Lung (tissue), 12 donors: ENCODE data around the gene ENPEP. TPM values are rescaled to one million over a fixed set of nuclear protein-coding genes. Genes with fewer than 3 reads are reported as not detected.

Experiments used
- ATAC-seq: fragments of 200-7000 bp; cut with Tn5 transposase; one replicate; pipeline ENCODE4 v1.9.1; 2020; ENCODE audit warnings: moderate number of reproducible peaks; ENCODE audit not compliant: insufficient read depth, low FRiP score
- DNase-seq, 3 donors: peaks; one replicate each; pipeline ENCODE4 v3.0.0-alpha.2; 2013 to 2017
- H3K27ac ChIP-seq, 2 donors: one replicate each; pipeline ENCODE4 v1.5.1; 2013; ENCODE audit warnings: mild to moderate bottlenecking in 2 of 2, moderate library complexity in 2 of 2, control low read depth in 1 of 2, inconsistent platforms in 1 of 2, low read depth in 1 of 2, low read length in 1 of 2
- H3K27me3 ChIP-seq, 3 donors: one replicate each; pipeline ENCODE4 v1.5.1; 2013; ENCODE audit warnings: low read length in 2 of 3; ENCODE audit not compliant: control insufficient read depth in 3 of 3, insufficient read depth in 3 of 3
- H3K36me3 ChIP-seq, 4 donors: one replicate each; pipeline ENCODE4 v1.5.1; 2013; ENCODE audit warnings: low read length in 4 of 4, mild to moderate bottlenecking in 1 of 4, moderate library complexity in 1 of 4; ENCODE audit not compliant: control insufficient read depth in 4 of 4, insufficient read depth in 4 of 4
- H3K4me1 ChIP-seq, 5 donors: one replicate each; pipeline ENCODE4 v1.5.1; 2013; ENCODE audit warnings: low read length in 5 of 5, mild to moderate bottlenecking in 2 of 5, moderate library complexity in 1 of 5; ENCODE audit not compliant: control insufficient read depth in 5 of 5, insufficient read depth in 5 of 5
- H3K4me3 ChIP-seq: one replicate; pipeline ENCODE4 v1.5.1; 2013; ENCODE audit warnings: mild to moderate bottlenecking, control low read depth, moderate library complexity
- H3K9ac ChIP-seq, 2 donors: one replicate each; pipeline ENCODE4 v1.5.1; 2013; ENCODE audit warnings: low read length in 2 of 2, control low read depth in 1 of 2; ENCODE audit not compliant: insufficient read depth in 1 of 2
- H3K9me3 ChIP-seq, 4 donors: one replicate each; pipeline ENCODE4 v1.5.1; 2013; ENCODE audit warnings: low read length in 3 of 4, mild to moderate bottlenecking in 1 of 4, moderate library complexity in 1 of 4; ENCODE audit not compliant: control insufficient read depth in 4 of 4, insufficient read depth in 3 of 4
- CTCF ChIP-seq: IDR thresholded peaks from 2 replicates; pipeline ENCODE4 v1.5.1; 2012; ENCODE audit warnings: mild to moderate bottlenecking; ENCODE audit errors: control extremely low read depth, extremely low read depth
- WGBS, 2 donors: extraction: QIAGEN DNeasy Blood & Tissue Kit; methylation state at CpG; one replicate each; pipeline ENCODE4 v1.1.7; 2013; 5-methylcytosine and 5-hydroxymethylcytosine counted together
- polyA plus RNA-seq, 2 donors: library from polyadenylated mRNA; stranded (reverse); fragments of 200-250 nt; gene quantifications; one replicate each; pipeline ENCODE4 v1.2.1, GENCODE V29; 2013
- total RNA-seq, 2 donors: library from RNA; depleted of rRNA in 1 of 2; stranded (reverse); fragments of >200 nt in 1 of 2; gene quantifications; one replicate each; pipeline ENCODE4 v1.2.1, GENCODE V29; 2014 to 2021
- donor health status: control.
- donor health status: control.
- donor health status: Bipolar disorder and iron deficiency.
- donor health status: healthy.
- donor health status: DM: yes; HTN: yes; CAD: no.

ENPEP gene
- total and polyA plus RNA-seq, 4 donors, result 1.0 to 26.3 (median 3.6) TPM

- H3K9ac ChIP-seq, result no peak overlapping the region
Observed at GRCh38 chr4:110595583-110595982, 119.6 kb downstream of the ENPEP start.

GRCh38 chr4:110596431-110596830 lies 120.5 kb downstream of the ENPEP start:
- TF ChIP-seq CTCF, result no peak
- ATAC-seq (no peak), DNase-seq (no peak)
- 88 to 91% methylated on average over 2 of the region's 2 CpGs for WGBS, 2 donors
- Histone ChIP-seq H3K9me3 (peaks cover 0 to 10% (median 4%) of the 10 kb centered on the region in 4 donors), H3K9ac (no peak overlapping the region), H3K27me3 (peaks cover 0 to 2% (median 0%) of the 10 kb centered on the region in 3 donors), H3K4me3 (no peak overlapping the region), H3K4me1 (no peaks in the 10 kb centered on the region), H3K27ac (no peak overlapping the region), H3K36me3 (no peaks in the 10 kb centered on the region)

More at GRCh38 chr4:110595583-110595982, 119.6 kb downstream of the ENPEP start:
- H3K36me3 ChIP-seq, result no peaks in the 10 kb centered on the region
- no peak for DNase-seq
- no peaks in the 10 kb centered on the region for H3K4me1 ChIP-seq
- 78 to 96% methylated on average over 1 of the region's 1 CpG for WGBS, 2 donors
- H3K4me3 ChIP-seq, result no peak overlapping the region
- peaks cover 0 to 4% (median 0%) of the 10 kb centered on the region in 3 donors for H3K27me3 ChIP-seq
- TF ChIP-seq CTCF, result no peak
- H3K27ac ChIP-seq, result no peak overlapping the region
- peaks cover 0 to 10% (median 4%) of the 10 kb centered on the region in 4 donors for H3K9me3 ChIP-seq
- ATAC-seq, result no peak

GRCh38 chr4:110597582-110597981 lies 121.6 kb downstream of the ENPEP start:
- DNase-seq, result no peak
- H3K4me1 ChIP-seq, result no peaks in the 10 kb centered on the region

More at GRCh38 chr4:110597582-110597981, 121.6 kb downstream of the ENPEP start:
- no peak for ATAC-seq
- Histone ChIP-seq H3K9me3 (peaks cover 0 to 10% (median 4%) of the 10 kb centered on the region in 4 donors), H3K27ac (no peak overlapping the region), H3K27me3 (peaks cover 0 to 2% (median 0%) of the 10 kb centered on the region in 3 donors), H3K9ac (no peak overlapping the region), H3K36me3 (no peaks in the 10 kb centered on the region), H3K4me3 (no peak overlapping the region)
- no peak for TF ChIP-seq CTCF
